T47D (cell line): Measurements from ENCODE around the gene OR7E24.
"Not testable (repeated sequence)": the region's sequence is repeated elsewhere in the genome, so short reads cannot be mapped to it uniquely, and the experiment has no call there.

Experiments used
- DNase-seq, 2 experiments: peaks; one replicate each; pipeline versions ENCODE4 v3.0.0 to v3.0.0-alpha.2; 2011 to 2012; ENCODE audit warnings: low read depth in 1 of 2, low spot score in 1 of 2
- JUND ChIP-seq: IDR thresholded peaks from 2 replicates; pipeline ENCODE4 v1.6.1; 2012; ENCODE audit warnings: low read depth
- in situ Hi-C: cut with HindIII; loops from 2 replicates; pipeline ENCODE4 v1.10.0; 2016; ENCODE audit warnings: low sequenced_read_pairs, low pct_unique_long_range_greater_than_20kb

The OR7E24 gene

GRCh38 chr19:9250630-9251029 is at the start of gene OR7E24:
Gene OR7E24 (plus strand): TSS chr19:9250930. CDS start chr19:9251044, 114 bp downstream.
- in situ Hi-C loops = no loop called here
- TF ChIP-seq JUND = no peak
- DNase-seq = no peak

- in situ Hi-C loops = no loop called here
- no peak for TF ChIP-seq JUND
- peak; percentile 21 to 69 for DNase-seq
These were observed 45.1 kb upstream of the OR7E24 start for GRCh38 chr19:9205501-9206113.

DNA sequence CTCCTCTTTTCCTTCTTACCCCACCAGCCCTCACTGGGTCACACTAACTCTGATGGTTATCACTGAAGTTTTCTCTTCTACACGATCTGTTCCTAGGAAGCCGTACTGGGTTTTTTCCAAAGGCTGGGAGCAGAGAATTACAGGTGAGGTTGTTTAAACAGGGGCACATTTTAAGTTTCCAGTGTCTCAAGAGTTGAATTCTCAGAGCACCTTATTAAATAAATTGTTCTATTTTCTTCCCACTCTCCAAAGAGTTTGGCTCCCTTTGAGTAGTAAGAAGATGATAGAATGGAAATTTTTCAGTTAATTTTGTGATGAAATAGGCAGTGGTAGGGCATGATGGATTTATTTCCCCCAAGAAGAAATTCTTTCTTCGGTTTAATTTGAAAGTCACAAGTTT is 31.2 kb upstream of the OR7E24 start, which contains the start of gene OR7D4:
OR7D4 (minus strand) TSS at position 101 of the 400 bp plus-strand sequence. CDS start 4,752 bp downstream, outside the sequence.
- no peak for DNase-seq
- no peak for TF ChIP-seq JUND
- in situ Hi-C loops = no loop called here

GRCh38 chr19:9251236-9251635 is 506 bp downstream of the OR7E24 start:
- no peak for TF ChIP-seq JUND
- in situ Hi-C loops = no loop called here
- no peak for DNase-seq

DNA sequence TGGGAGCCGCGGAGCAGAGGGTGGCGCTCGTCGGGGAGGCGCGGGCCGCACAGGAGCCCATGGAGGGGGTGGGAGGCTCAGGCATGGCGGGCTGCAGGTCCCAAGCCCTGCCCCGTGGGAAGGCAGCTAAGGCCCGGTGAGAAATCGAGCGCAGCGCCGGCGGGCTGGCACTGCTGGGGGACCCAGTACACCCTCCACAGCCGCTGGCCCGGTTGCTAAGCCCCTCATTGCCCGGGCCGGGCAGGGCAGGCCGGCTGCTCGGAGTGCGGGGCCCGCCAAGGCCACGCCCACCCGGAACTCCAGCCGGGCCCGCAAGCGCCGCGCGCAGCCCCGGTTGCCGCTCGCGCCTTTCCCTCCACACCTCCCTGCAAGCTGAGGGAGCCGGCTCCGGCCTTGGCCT is 32.8 kb downstream of the OR7E24 start:
- in situ Hi-C loops = not testable (repeated sequence)

DNA sequence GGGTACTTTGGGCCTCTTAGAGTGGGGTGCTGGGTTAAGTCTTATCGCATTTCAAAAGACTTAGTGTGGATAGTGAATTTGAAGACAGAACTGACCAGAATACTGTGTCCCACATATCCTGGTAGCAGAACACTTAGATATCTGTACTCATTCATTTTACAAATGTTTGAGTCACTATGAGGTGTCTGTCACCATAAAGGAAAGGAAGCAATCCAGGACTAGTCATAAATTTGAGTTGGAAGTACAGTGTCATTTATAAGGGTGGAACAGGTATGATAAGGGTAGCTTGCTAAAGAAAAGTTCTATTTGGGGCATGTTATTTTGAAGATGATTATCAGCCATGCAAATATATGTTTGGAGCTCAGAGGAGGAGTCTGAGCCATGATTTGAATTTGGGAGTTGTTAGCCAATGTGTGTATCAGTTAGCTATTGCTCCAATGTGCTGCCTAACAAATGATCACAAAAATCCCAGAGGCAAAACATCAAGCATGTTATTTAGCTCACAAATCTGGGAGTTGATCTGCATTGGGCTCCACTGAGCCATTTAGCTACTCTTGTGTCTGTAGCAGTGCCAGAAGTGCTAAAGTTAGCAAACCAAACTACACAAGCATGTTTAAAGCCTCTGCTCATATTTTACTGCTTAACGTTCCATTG is 38.6 kb downstream of the OR7E24 start:
- no peak for TF ChIP-seq JUND
- no peak for DNase-seq
- in situ Hi-C loops = no loop called here

More for the DNA sequence above, 32.8 kb downstream of the OR7E24 start:
- not testable (repeated sequence) for DNase-seq

- DNase-seq = no peak
- in situ Hi-C loops = no loop called here
- TF ChIP-seq JUND = no peak
These were observed 44.7 kb downstream of the OR7E24 start for GRCh38 chr19:9295411-9295849.

DNA sequence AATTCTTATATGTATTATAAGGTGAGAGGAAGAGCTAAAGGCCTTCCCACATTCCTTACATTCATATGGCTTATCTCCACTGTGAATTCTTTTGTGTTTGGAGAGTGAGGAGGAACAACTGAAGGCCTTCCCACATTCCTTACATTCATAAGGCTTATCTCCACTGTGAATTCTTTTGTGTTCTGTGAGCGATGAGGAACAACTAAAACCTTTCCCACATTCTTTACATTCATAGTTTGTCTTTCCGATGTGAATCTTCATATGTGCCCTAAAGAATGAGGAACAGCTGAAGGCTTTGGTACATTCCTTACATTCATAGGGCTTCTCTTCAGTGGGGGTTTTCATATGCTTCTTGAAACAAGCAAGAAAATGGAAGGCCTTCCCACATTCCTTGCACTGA is 45.6 kb downstream of the OR7E24 start:
- in situ Hi-C loops = no loop called here
- TF ChIP-seq JUND = no peak
- DNase-seq = peak in 1 of 2 experiments; percentile 11
